ENCODE measurements around the gene DNAI1.

DNA sequence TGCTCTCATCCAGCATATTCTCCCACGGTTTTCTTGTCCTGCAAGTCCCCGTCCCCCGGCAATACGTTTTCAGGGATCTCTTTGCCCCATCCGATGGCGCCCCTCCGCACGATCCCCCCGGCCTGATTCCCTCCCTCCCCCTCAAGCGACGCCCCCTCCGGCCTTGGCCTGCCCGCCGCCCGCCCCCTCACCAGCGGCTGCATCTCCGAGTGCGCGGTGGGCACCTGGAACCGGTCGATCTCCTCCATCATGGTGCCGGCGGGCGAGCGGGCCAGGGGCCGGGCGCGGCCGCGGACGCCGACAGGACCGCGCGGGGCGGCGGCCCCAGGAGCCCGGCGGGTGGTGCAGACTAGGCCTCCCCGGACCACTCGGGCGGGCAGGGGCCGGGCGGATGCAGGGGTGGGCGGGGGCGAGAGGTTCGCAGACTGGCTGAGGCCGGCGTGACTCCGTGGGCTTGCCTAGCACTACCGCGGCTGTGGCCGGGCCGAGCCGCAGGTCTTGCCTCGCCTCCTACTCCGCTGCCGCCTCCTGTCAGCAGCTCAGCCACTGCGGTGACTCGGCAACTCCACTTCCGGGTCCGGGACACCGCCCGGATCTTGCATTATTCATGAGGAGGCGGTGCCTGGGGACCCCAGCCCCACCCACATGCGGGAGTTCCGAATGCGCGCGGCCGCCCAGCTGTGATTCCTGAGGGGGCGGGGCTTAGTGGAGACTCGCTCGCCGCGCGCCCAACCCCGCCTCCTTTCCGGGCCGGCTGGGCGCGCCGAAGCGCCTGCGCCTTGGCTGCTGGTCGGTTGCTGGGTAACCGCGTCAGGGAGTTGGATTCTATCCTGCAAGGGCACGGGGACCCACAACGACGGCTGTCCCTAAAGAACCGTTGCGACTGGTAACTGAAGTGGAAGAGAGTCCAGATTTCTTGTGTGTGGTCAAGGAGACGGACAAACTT, at the start of gene DNAI1, which contains the start of gene FAM219A:
- TF ChIP-seq, protein P1, sequence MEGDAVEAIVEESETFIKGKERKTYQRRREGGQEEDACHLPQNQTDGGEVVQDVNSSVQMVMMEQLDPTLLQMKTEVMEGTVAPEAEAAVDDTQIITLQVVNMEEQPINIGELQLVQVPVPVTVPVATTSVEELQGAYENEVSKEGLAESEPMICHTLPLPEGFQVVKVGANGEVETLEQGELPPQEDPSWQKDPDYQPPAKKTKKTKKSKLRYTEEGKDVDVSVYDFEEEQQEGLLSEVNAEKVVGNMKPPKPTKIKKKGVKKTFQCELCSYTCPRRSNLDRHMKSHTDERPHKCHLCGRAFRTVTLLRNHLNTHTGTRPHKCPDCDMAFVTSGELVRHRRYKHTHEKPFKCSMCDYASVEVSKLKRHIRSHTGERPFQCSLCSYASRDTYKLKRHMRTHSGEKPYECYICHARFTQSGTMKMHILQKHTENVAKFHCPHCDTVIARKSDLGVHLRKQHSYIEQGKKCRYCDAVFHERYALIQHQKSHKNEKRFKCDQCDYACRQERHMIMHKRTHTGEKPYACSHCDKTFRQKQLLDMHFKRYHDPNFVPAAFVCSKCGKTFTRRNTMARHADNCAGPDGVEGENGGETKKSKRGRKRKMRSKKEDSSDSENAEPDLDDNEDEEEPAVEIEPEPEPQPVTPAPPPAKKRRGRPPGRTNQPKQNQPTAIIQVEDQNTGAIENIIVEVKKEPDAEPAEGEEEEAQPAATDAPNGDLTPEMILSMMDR (conservative IDR thresholded peaks at IDR 0.05; ENCODE audit: low read depth, low read length): no peak
- peak; percentile 92 for TF ChIP-seq POLR2A (IDR thresholded peaks at IDR 0.05; ENCODE audit: low read depth, low read length)
- TF ChIP-seq MAZ (IDR thresholded peaks at IDR 0.05; ENCODE audit: borderline replicate concordance, low read depth, low read length): peak; percentile 85
- TF ChIP-seq, protein P2, sequence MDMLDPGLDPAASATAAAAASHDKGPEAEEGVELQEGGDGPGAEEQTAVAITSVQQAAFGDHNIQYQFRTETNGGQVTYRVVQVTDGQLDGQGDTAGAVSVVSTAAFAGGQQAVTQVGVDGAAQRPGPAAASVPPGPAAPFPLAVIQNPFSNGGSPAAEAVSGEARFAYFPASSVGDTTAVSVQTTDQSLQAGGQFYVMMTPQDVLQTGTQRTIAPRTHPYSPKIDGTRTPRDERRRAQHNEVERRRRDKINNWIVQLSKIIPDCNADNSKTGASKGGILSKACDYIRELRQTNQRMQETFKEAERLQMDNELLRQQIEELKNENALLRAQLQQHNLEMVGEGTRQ (IDR thresholded peaks at IDR 0.05; ENCODE audit: low read depth, low read length): peak; percentile 12; the same call in 1 of the 2 replicates
- peak; percentile 59 for TF ChIP-seq MAFK (IDR thresholded peaks at IDR 0.05; ENCODE audit: low read depth, low read length)
- no peak for TF ChIP-seq BHLHE40 (IDR thresholded peaks at IDR 0.05; ENCODE audit: low read depth, low read length)
- TF ChIP-seq SMC3 (IDR thresholded peaks at IDR 0.05; ENCODE audit: low read depth, low read length): no peak
- no peak for TF ChIP-seq RAD21 (IDR thresholded peaks at IDR 0.05; ENCODE audit: low read length)
- TF ChIP-seq RFX5 (IDR thresholded peaks at IDR 0.05; ENCODE audit: low read depth, low read length): no peak
- TF ChIP-seq, protein P3, sequence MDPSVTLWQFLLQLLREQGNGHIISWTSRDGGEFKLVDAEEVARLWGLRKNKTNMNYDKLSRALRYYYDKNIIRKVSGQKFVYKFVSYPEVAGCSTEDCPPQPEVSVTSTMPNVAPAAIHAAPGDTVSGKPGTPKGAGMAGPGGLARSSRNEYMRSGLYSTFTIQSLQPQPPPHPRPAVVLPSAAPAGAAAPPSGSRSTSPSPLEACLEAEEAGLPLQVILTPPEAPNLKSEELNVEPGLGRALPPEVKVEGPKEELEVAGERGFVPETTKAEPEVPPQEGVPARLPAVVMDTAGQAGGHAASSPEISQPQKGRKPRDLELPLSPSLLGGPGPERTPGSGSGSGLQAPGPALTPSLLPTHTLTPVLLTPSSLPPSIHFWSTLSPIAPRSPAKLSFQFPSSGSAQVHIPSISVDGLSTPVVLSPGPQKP (IDR thresholded peaks at IDR 0.05; ENCODE audit: borderline replicate concordance, low read depth, low read length): no peak
- no peak for TF ChIP-seq CHD1 (IDR thresholded peaks at IDR 0.05; ENCODE audit: low read depth, low read length)

Measured in IMR-90 (cell line).